GM15510 (cell line): ENCODE data around the gene SMG9.

Experiments used
- POLR2A ChIP-seq: IDR thresholded peaks from 3 replicates; pipeline ENCODE4 v1.6.1; 2011; ENCODE audit warnings: borderline replicate concordance; ENCODE audit not compliant: insufficient read length; ENCODE audit errors: extremely low read depth

Gene SMG9

DNA sequence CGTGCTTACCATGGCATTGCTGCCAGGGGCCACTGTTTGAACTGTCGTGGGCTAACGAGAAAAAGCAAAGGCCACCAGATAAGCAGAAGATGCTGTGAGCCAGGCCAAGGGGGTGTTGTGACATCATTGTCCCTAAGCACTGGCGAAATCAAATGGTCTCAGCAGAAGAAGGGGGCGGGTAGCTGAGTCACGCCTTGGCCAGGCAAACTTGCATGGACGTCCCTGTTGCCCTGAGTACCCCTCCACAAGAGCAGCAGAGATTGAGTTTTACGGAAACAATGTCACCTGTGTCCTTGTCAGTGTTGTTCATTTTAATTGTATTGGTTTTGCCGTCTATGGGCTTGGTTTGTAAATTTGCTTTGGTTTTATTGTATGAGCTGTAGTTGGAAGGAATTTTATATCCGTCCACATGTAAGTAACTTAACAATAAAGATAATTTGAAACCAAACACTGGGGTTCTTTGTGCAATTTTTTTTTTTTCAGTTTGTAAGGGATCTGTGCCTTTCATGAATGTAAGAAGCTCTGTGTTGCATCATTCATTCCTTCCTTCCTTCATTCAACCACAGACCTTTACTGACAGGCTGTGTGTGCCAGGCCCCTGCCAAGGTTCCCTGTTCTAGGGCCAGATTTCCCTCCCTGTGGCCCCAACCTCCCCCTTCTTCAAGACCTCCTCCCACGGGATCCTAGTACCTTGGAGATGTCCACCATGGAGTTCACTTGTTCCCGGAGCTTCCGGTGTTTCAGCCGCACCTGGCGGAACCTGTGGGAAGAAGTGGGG is 13.7 kb upstream of the SMG9 start:
- no peak for TF ChIP-seq POLR2A

DNA sequence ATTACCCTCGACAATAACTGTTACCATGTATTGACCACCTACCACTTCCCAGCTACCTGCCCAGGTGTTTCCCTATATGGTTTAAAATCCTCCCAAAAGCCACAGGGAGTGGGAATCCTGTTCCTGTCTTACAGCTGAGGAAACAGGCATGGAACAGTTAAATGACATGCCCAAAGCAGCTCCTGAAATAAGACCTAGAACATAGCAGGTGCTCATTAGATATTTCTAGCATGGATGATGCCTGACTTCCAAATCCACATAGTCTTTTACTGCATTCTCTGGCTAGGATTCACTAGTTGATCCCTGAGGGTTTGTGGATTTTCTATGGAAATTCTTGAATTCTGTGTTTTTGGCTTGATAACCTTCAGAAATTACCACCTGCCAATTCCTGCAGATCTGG is 13.1 kb upstream of the SMG9 start:
- no peak for TF ChIP-seq POLR2A

DNA sequence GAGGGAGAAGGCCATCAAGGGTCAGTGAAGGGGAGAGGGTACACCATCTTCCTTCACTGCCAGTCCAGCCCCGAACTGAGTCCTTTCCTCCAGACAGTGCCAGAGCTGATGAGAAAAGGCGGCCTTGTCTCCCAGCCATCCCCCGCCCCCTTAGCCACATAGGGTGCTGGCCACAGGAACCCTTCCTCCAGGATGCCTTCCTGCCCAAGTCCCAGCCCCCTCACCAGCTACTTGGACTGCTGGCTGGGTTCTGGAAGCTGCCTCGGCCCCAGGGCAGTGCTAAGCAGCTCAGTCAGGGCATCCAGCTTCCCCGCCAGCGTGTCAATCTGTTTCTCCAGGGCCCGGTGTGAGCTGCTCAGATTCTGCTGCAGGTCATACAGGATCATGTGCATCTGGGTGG is 12.6 kb upstream of the SMG9 start:
- no peak for TF ChIP-seq POLR2A

DNA sequence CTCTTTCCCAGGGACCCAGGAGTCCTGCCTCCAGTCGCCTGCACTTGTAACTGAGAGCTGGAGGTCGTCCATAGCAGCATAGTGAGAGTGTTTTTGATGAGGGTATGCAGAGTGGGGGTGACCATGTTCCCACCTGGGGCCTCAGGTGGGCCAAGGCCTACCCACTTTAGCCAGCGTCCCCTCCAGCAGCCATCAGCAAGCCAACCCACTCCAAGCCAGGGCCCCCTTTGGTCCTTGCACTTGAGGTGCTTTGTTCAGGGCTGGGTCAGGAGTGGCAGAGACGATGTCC is 11.9 kb upstream of the SMG9 start:
- no peak for TF ChIP-seq POLR2A

DNA sequence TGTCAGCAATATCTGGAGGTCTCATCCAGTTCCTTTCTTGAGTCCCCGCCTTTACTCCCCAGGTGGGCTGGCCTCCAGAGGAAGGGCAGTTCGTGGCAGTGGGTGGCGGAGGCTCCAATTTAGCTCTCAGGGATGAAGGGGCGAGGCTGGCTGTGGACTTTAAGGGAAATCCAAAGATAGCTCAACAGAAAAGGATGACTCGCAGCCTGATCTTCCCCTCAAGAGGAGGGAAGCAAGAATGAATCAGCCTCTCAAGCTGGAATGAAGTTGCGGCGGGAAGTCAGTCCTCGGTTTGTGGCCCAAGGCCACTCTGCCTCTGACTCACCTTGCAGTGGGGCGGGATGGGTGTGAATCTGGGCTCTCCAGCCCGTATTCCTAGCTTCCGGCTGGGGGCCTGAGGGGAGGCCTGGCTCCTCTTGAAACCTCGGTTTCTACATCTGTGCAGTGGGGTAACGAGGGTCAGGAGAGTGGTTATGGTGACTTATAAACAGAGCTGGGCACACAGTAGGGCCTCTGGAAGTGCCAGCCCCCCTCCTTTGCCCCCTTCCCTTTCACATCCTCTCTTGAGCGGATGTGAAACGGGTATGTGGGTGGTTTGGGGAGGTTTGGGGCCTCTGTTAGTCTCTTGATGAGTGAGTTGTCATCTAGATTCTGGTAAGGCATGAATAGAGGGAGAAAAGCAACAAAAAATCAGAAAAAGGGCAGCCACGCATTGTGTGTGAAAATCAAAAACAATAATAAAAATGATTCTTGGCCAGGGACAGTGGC is 10.5 kb upstream of the SMG9 start:
- TF ChIP-seq POLR2A, result peak; percentile 44

DNA sequence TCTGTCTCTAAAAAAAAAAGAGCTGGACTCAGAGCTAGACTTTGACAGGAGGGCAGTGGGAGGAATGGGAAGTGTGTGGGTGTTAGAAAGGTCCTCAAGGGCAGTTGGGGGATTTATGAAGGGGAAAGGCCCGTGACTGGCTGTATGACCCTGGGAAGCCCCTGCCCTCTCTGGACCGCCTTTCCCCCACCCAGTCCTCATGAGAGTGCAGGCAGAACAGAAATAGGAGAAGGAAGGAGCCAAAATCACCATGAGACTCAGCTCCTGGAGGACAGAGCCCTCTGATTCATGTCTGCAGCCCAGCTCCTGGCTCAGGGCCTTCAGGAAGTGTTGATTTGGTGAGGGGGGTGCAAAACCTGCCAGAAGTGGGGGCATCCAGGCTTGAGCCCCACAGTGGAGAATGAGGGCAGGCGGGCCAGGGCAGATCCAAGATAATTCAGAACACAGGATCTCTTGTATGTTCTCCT is 8.7 kb upstream of the SMG9 start:
- TF ChIP-seq POLR2A, result no peak

DNA sequence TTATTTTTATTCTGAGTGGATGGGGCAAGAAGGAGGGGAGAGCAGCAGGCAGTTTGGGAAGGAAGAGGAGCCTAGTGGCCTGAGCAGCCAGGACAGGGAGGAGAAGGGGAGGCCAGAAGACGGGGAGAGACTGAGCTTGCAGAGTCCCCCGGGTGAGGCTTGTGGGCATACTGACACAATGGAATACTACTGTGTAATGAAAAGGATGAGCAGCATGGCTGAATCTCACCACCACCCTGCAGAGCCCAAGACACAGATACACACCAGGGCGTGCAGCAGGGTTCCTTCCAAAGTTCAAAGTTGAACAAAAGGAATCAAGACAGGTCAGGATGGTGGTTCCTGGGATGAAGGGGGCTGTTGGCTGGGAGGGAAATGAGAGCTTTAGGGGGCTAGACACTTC is 8.1 kb upstream of the SMG9 start:
- no peak for TF ChIP-seq POLR2A

DNA sequence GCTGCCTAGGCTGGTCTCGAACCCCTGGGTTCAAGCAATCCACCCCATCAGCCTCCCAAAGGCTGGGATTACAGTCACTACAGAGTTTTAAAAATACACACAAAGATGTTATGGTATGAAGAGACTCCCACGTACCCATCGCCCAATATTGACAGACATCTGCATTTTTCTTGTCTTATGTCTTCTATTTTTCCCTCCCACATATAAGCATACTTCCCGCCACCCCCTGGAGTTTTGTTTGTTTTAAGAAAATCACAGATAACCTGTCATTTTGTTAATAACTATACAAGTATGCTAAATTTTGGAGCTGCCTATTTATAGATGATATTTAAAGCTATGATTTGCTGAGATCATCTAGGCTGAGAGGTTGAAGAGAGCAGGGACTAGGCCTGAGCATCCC is 6.2 kb upstream of the SMG9 start:
- TF ChIP-seq POLR2A, result no peak

DNA sequence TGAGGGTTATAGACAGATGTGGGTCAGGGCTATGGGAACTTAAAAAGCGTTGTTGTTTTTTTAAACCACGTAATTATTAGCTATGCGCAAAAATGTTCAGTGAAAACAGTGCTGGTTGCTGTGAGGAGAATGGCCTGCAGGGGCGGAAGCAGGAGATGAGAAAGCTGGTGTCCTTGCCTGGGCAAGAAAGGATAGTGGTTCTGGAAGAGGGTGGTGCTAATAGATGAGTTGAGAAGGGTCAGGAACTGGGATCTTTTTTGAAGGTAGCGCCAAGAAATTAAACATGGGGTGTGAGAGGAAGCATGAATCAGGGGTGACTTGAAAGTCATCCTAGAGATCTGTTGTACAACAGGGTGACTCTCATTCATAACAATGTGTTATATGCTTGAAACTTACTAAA is 4.8 kb upstream of the SMG9 start:
- TF ChIP-seq POLR2A, result no peak

DNA sequence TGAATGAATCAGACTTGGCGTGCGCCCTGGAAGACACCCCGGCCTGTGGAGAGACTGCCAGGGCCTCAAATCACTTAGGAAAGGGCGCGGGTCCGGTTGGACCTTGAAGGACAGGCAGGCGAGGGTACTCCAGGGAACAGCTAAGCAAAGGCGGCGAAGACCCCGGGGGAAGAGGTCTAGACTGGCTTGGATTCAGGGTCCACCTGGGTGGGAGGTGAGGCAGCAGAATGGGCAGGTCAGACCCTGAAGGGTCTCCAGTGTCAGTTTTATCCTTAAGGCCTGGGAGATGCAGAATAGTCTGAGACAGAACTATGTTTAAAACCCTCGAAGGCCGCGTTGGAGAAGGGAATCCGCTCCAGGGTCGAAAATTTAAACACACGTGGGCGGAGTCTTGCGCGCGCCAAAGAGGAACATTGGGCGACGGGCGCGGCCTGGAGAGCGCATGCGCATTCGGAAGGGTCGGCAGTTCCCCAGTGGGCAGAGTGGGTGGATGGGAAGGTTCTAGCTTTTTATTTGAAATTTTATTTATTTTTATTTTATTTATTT is 567 bp upstream of the SMG9 start:
- peak; percentile 32 for TF ChIP-seq POLR2A

DNA sequence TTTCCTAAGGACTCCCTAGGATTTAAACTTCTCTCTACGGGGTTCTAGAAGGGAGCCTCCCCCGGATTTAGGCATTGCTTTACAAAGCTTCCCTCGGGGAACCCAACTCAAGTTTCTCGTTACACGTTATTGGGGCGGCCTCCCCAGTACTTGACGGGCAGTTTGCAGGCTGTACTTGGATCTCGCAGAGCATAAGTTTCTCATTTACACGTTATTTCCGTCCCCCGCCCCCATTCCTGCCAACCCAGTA is 584 bp downstream of the SMG9 start:
- no peak for TF ChIP-seq POLR2A

DNA sequence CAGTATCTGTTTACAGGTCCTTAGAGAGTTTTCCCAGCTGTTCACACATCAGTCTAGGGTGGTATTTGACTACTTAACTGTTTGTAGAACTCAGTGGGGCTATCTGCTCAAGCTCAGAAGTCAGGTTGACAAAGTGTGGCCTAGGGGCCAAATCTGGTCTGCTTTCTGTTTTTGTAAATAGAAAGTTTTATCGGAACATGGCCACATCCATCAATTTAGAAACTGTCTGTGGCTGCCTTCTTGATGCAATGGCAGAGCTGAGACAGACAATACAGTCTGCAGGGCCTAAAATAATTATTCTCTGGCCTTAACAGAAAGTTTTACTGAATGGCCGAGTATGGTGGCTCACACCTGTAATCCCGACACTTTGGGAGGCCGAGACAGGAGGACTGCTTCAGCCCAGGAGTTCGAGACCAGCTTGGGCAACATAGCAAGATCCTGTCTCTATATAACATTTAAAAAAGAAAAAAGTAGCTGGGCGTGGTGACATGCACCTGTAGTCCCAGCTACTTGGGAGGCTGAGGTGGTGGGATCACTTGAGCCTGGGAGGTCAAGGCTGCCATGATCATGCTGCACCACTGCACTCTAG is 2.4 kb downstream of the SMG9 start:
- no peak for TF ChIP-seq POLR2A

DNA sequence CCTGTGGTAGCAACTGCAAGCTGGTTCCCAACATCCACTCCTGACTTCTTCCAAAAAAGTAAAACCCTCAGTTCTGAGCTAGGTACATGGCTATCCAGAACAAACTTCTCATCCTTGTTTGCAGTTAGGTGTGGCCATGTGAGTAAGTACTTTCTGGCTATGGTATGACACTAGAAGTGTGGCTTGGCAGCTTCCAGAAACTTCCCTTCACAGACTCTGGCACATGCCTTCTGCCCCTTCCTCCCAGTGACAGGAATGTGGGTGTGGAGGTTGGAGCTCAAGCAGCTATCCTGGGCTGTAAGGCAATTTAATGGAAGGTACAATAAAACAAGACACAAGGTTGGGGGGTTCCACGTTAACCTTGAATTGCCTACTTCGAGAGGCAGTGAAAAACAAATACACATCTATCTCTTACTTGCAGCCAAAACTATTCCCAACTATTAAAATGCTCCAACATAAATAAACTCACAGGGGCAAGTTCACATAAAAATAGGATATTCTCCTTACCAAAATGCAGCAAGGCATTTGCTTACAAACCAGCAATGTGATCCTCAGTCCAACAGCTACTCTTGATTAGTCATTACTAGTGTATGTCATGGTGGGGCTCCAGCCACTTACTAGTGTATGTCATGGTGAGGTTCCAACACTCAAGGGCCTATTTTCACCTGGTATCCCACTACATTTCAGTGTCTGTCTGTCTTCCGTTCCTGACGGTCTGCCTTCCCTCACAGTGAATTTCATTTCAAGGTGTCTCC is 3.1 kb downstream of the SMG9 start:
- TF ChIP-seq POLR2A, result no peak

DNA sequence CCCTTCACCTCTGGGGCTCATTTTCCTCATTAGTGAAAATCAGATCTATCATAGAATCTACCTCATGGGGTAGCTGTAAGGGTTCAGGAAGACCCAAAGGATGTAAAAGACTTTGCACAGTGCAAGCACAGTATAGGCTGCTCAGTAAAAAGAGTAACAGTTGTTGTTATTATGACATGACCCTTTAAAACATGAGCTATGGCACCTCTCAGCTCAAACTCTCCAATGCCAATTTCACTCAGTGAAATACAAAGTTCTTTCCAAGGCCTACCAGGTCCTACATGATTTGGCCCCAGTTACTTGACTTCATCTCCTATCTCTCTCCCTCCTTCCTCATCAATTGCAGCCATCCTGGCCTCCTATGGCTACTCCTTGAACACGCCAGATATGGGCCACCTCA is 4.9 kb downstream of the SMG9 start:
- no peak for TF ChIP-seq POLR2A

DNA sequence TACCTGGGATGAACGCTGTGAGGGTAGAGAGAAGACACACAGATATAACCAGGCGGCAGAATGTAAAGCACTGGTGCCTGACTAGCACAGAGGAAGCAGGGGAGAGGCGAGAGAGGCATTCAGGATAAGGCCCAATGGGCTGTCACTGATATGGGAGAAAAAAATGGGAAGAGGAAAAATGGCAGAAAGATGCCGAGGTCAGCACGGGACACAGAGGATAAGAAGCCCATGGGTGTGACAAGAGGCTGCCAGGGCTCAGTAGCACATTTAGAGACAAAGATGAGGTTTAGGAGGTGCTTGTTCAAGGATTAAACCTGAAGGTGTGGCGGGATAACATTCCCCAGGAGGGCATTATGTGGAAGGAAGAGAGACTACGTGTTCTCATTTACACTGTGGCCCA is 5.6 kb downstream of the SMG9 start:
- TF ChIP-seq POLR2A, result no peak

DNA sequence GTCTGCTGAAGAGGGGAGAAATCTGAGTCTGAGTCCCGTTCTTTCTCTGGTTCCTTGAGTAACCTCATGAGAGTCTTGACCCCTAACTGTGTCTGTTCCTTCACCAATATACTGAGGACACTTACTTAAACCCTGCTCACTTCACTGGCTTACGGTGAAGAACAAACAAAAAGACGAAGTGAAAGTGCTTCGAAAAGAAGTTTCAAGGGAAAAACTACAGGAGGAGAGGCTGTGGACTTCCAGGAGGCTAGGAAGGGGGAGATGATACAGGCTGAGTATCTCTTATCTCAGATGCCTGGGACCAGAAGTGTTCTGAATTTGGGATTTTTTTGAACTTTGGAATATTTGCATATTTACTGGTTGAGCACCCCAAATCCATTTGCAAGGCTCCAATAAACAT is 6.1 kb downstream of the SMG9 start:
- no peak for TF ChIP-seq POLR2A

DNA sequence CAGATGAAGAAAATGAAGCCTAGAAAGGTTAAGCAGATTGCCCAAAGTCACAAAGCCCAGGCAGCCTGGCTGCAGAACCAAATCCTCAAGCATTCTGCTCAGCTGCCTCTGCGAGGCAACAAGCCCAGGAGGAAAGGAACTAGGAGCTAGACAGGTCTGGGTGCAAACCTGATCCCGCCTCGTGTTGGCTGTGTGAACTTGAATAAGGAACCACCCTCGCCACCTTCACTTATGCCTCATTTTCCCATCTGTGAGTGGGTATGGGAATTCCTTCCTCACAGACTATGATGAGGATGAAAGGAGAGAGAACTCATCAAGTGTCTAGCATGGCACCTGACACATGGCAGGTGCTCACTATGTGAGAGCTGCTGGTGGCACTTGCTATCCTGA is 6.6 kb downstream of the SMG9 start:
- TF ChIP-seq POLR2A, result no peak
